ENCODE data around the gene FBXW8.

The FBXW8 gene

DNA sequence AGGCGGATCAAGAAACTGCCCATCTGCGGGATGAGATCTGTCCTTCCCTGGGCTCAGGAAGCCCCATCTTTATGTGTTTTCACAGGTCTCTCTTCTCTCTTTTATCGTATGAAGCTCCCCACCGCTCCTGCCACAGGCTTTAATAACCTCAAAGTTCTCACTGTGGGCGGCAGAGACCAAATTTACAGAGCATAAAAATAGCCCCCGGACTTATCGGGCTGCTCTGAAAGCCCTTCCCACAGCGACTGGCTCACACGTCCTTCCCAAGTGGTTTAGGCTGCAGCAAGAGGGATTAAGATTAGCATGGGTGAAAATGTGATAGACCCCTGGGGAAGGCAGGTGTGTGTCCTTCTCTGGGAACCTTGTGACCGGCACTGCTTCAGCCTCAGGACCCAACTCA lies 140.6 kb downstream of the FBXW8 start:
- Histone ChIP-seq H3K9me3 (replicated peaks; ENCODE audit: insufficient read depth, low read length) (no peaks in the 10 kb centered on the region), H3K27ac (ENCODE audit: low read length) (no peak overlapping the region), H3K4me3 (ENCODE audit: low read length) (no peak overlapping the region), H3K4me1 (ENCODE audit: low read length) (no peaks in the 10 kb centered on the region), H2AFZ (ENCODE audit: low read length) (no peak overlapping the region), H3K79me2 (ENCODE audit: low read length) (no peaks in the 10 kb centered on the region), H3K36me3 (replicated peaks; ENCODE audit: insufficient read depth, low read length) (no peaks in the 10 kb centered on the region), H3K27me3 (replicated peaks; ENCODE audit: insufficient read depth, low read length) (no peaks in the 10 kb centered on the region), H3K9me2 (replicated peaks; ENCODE audit: insufficient read depth, low read length) (no peaks in the 10 kb centered on the region), H4K20me1 (ENCODE audit: insufficient read depth, low read length) (no peaks in the 10 kb centered on the region), H3K4me2 (ENCODE audit: low read depth, low read length) (no peak overlapping the region), H3K9ac (ENCODE audit: low read length) (no peak overlapping the region), H3F3A (ENCODE audit: insufficient read depth, low read length) (no peaks in the 10 kb centered on the region)
- TF ChIP-seq, protein P1, sequence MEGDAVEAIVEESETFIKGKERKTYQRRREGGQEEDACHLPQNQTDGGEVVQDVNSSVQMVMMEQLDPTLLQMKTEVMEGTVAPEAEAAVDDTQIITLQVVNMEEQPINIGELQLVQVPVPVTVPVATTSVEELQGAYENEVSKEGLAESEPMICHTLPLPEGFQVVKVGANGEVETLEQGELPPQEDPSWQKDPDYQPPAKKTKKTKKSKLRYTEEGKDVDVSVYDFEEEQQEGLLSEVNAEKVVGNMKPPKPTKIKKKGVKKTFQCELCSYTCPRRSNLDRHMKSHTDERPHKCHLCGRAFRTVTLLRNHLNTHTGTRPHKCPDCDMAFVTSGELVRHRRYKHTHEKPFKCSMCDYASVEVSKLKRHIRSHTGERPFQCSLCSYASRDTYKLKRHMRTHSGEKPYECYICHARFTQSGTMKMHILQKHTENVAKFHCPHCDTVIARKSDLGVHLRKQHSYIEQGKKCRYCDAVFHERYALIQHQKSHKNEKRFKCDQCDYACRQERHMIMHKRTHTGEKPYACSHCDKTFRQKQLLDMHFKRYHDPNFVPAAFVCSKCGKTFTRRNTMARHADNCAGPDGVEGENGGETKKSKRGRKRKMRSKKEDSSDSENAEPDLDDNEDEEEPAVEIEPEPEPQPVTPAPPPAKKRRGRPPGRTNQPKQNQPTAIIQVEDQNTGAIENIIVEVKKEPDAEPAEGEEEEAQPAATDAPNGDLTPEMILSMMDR (IDR thresholded peaks at IDR 0.05; ENCODE audit: low read length): no peak
- TF ChIP-seq EZH2 (optimal IDR thresholded peaks at IDR 0.05; ENCODE audit: low read depth, low read length): no peak
- no peak for TF ChIP-seq EZH2phosphoT487 (IDR thresholded peaks at IDR 0.05; ENCODE audit: low read length)
- no peak for DNase-seq

DNA sequence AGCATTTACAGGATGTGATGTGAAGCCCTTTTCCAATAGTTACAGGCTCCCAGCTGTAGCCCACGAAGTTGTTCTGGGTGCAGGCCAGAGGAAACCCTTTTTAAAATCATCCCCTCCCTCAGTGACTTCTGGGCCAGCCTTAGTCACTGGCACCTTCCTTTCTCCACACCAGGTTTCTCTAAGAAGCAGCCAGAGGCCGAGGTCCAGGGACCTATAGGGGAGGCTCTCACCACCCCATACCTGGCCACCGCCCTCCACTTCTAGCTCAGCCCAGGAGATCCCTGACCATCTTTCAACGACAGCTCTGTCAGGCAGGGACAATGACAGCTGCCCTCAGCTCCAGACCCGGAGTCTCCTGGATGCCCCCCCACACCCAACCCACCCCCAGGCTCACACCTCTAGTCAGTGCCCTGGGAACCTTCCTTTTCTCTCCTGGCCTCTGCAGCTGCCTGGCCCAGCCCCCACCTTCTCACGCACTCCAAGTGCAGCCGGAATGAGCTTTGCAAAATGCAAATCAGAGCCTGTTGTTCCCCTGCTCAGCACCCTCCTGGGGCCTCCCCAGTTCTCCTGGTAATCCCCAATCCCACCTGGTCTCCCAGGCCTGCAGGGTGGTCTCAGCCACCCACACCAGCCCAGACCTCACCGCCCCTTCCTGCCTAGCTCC lies 141.8 kb downstream of the FBXW8 start:
- TF ChIP-seq EZH2phosphoT487 (IDR thresholded peaks at IDR 0.05; ENCODE audit: low read length) (no peak), EZH2 (optimal IDR thresholded peaks at IDR 0.05; ENCODE audit: low read depth, low read length) (no peak)
- TF ChIP-seq, protein P1 (IDR thresholded peaks at IDR 0.05; ENCODE audit: low read length): no peak
- H2AFZ ChIP-seq (ENCODE audit: low read length): no peak overlapping the region
- H3K9me2 ChIP-seq (replicated peaks; ENCODE audit: insufficient read depth, low read length): no peaks in the 10 kb centered on the region
- no peaks in the 10 kb centered on the region for H4K20me1 ChIP-seq (ENCODE audit: insufficient read depth, low read length)
- H3K9ac ChIP-seq (ENCODE audit: low read length): no peak overlapping the region
- H3K27me3 ChIP-seq (replicated peaks; ENCODE audit: insufficient read depth, low read length): no peaks in the 10 kb centered on the region
- no peaks in the 10 kb centered on the region for H3K9me3 ChIP-seq (replicated peaks; ENCODE audit: insufficient read depth, low read length)
- no peak for DNase-seq
- no peaks in the 10 kb centered on the region for H3F3A ChIP-seq (ENCODE audit: insufficient read depth, low read length)
- H3K79me2 ChIP-seq (ENCODE audit: low read length): no peaks in the 10 kb centered on the region
- no peaks in the 10 kb centered on the region for H3K36me3 ChIP-seq (replicated peaks; ENCODE audit: insufficient read depth, low read length)
- H3K4me2 ChIP-seq (ENCODE audit: low read depth, low read length): no peak overlapping the region
- H3K4me3 ChIP-seq (ENCODE audit: low read length): no peak overlapping the region
- H3K27ac ChIP-seq (ENCODE audit: low read length): no peak overlapping the region
- H3K4me1 ChIP-seq (ENCODE audit: low read length): no peaks in the 10 kb centered on the region

DNA sequence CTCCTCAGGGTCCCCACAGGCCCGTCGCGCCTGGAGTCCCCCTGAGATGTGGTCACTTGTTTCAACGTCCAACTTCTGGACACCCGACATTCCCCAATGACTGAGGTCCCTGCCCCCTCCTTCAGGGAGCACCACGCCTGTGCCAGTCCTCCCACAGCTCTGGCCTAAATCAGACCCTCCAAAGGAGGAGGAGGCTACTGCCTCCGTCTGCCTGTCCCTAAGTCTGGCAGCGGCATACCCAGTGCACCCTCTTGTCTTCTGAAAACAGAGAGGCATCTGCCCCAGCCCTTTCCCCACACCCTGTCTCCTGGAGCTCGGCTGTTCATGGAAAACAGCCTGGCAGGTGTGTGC lies 142.3 kb downstream of the FBXW8 start:
- Histone ChIP-seq H3K9me3 (replicated peaks; ENCODE audit: insufficient read depth, low read length) (no peaks in the 10 kb centered on the region), H3K4me3 (ENCODE audit: low read length) (no peak overlapping the region), H3K27me3 (replicated peaks; ENCODE audit: insufficient read depth, low read length) (no peaks in the 10 kb centered on the region), H3K36me3 (replicated peaks; ENCODE audit: insufficient read depth, low read length) (no peaks in the 10 kb centered on the region), H3K79me2 (ENCODE audit: low read length) (no peaks in the 10 kb centered on the region), H3K9ac (ENCODE audit: low read length) (no peak overlapping the region), H3F3A (ENCODE audit: insufficient read depth, low read length) (no peaks in the 10 kb centered on the region), H3K9me2 (replicated peaks; ENCODE audit: insufficient read depth, low read length) (no peaks in the 10 kb centered on the region), H3K4me2 (ENCODE audit: low read depth, low read length) (no peak overlapping the region), H2AFZ (ENCODE audit: low read length) (no peak overlapping the region), H3K4me1 (ENCODE audit: low read length) (no peaks in the 10 kb centered on the region), H3K27ac (ENCODE audit: low read length) (no peak overlapping the region), H4K20me1 (ENCODE audit: insufficient read depth, low read length) (no peaks in the 10 kb centered on the region)
- no peak for TF ChIP-seq EZH2 (optimal IDR thresholded peaks at IDR 0.05; ENCODE audit: low read depth, low read length)
- DNase-seq: no peak

DNA sequence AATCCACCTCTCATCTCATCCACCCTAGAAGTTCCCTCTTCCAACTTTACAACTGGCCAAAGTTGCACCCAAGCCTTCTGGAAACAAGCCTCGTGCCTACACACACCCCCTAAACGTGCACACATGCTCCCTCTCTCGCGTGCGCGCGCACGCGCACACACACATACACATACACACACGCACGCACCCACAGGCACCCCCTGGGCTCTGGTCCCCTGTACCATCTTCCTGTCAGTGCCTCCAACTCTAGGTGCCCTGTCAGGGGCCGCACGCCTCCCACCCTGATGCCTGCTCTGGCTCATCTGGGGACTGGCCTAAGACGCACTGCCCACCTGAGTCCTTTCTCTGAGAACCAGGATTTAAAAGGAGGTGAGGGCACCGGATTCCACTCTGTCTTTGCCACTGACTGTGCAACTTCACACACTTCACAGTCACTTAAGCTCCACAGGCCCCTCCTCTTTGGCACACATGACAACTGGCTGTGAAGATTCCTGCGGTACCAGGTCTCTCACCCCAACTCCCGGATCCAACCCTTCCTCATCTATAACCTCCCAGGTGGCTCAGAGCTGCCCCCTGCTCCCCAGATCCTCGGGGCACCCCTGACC lies 142.9 kb downstream of the FBXW8 start:
- H3F3A ChIP-seq (ENCODE audit: insufficient read depth, low read length): no peaks in the 10 kb centered on the region
- no peaks in the 10 kb centered on the region for H3K9me3 ChIP-seq (replicated peaks; ENCODE audit: insufficient read depth, low read length)
- H3K27me3 ChIP-seq (replicated peaks; ENCODE audit: insufficient read depth, low read length): no peaks in the 10 kb centered on the region
- no peaks in the 10 kb centered on the region for H4K20me1 ChIP-seq (ENCODE audit: insufficient read depth, low read length)
- no peak overlapping the region for H3K4me2 ChIP-seq (ENCODE audit: low read depth, low read length)
- no peak overlapping the region for H2AFZ ChIP-seq (ENCODE audit: low read length)
- no peak for DNase-seq
- no peak overlapping the region for H3K9ac ChIP-seq (ENCODE audit: low read length)
- no peak overlapping the region for H3K27ac ChIP-seq (ENCODE audit: low read length)
- no peaks in the 10 kb centered on the region for H3K4me1 ChIP-seq (ENCODE audit: low read length)
- H3K36me3 ChIP-seq (replicated peaks; ENCODE audit: insufficient read depth, low read length): no peaks in the 10 kb centered on the region
- H3K79me2 ChIP-seq (ENCODE audit: low read length): no peaks in the 10 kb centered on the region
- H3K4me3 ChIP-seq (ENCODE audit: low read length): no peak overlapping the region
- no peaks in the 10 kb centered on the region for H3K9me2 ChIP-seq (replicated peaks; ENCODE audit: insufficient read depth, low read length)
- TF ChIP-seq, protein P1 (IDR thresholded peaks at IDR 0.05; ENCODE audit: low read length): no peak
- TF ChIP-seq EZH2phosphoT487 (IDR thresholded peaks at IDR 0.05; ENCODE audit: low read length) (no peak), EZH2 (optimal IDR thresholded peaks at IDR 0.05; ENCODE audit: low read depth, low read length) (no peak)

Measured in MM.1S (cell line).